ENCODE data around the gene TIMM8B.
"Not testable (repeated sequence)": the region's sequence is repeated elsewhere in the genome, so short reads cannot be mapped to it uniquely, and the experiment has no call there.

Gene TIMM8B

DNA sequence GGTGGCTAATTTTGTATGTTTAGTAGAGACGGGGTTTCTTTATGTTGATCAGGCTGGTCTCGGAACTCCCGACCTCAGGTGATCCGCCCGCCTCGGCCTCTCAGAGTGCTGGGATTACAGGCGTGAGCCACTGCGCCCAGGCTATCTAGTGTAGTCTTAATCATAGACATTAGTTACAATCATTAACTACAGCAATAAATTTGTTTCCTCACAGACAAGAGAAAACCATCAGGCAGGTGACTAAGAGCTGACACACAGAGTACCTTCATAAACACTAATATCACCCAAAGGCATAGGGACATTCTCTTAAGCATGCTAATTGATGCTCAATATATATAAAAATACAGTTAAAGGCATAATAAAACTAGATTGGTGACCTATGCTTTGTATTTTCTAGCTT is 19.5 kb upstream of the TIMM8B start:
- H3K27ac ChIP-seq, result no peak overlapping the region
- ChIA-PET POLR2A (ENCODE audit: low non-redundant PET) (no interaction called here), CTCF (interaction anchor here (0.7 kb wide), 1 partner anchor 756 kb away, joined by 3 read pairs; no protein-coding TSS in a partner anchor)
- peak; percentile 53 for DNase-seq (ENCODE audit: low spot score)
- TF ChIP-seq, protein P1, sequence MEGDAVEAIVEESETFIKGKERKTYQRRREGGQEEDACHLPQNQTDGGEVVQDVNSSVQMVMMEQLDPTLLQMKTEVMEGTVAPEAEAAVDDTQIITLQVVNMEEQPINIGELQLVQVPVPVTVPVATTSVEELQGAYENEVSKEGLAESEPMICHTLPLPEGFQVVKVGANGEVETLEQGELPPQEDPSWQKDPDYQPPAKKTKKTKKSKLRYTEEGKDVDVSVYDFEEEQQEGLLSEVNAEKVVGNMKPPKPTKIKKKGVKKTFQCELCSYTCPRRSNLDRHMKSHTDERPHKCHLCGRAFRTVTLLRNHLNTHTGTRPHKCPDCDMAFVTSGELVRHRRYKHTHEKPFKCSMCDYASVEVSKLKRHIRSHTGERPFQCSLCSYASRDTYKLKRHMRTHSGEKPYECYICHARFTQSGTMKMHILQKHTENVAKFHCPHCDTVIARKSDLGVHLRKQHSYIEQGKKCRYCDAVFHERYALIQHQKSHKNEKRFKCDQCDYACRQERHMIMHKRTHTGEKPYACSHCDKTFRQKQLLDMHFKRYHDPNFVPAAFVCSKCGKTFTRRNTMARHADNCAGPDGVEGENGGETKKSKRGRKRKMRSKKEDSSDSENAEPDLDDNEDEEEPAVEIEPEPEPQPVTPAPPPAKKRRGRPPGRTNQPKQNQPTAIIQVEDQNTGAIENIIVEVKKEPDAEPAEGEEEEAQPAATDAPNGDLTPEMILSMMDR (conservative IDR thresholded peaks at IDR 0.05; ENCODE audit: low read depth), result no peak

GRCh38 chr11:112103446-112103845 is 16.9 kb upstream of the TIMM8B start:
- DNase-seq (ENCODE audit: low spot score), result no peak
- CTCF ChIA-PET, result interaction anchor here (0.7 kb wide), 1 partner anchor 119 kb away, joined by 3 read pairs; no protein-coding TSS in a partner anchor
- H3K27ac ChIP-seq, result no peak overlapping the region
- TF ChIP-seq, protein P1 (conservative IDR thresholded peaks at IDR 0.05; ENCODE audit: low read depth), result no peak
- POLR2A ChIA-PET (ENCODE audit: low non-redundant PET), result no interaction called here

GRCh38 chr11:112100462-112100861 is 13.9 kb upstream of the TIMM8B start:
- CTCF ChIA-PET, result interaction anchor here (0.5 kb wide), 1 partner anchor 180 kb away, joined by 3 read pairs; no protein-coding TSS in a partner anchor

DNA sequence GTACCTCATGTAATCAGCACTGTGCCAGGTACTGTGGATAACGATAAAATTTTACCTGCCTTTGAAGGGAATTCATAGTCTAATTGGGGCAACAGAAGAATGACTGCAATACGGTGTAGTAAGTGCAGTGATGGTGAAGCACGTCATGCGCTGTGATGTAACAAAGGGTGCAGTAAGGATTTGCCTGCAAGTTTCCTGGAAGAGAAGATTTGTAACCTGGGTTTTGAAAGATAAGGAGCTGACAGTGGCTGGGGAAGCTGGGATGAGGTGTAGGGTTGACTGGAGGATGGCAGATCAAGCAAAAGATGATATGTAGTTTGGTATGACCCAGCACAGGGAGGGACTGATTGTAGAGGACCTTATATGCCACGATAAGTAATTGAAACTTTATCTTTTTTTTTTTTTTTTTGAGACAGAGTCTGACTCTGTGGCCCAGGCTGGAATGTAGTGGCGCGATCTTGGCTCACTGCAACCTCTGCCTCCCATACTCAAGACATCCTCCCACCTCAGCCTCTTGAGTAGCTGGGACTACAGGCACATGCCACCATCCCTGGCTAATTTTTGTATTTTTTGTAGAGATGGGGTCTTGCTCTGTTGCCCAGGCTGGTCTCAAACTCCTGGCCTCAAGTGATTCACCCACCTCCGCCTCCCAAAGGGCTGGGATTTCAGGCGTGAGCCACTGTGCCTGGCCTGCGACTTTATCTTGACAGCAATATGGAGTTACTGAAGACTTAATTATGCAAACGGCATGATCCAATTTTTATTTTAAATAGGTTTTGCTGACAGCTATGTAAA is 11.4 kb upstream of the TIMM8B start:
- POLR2A ChIA-PET (ENCODE audit: low non-redundant PET), result no interaction called here
- DNase-seq (ENCODE audit: low spot score), result no peak
- CTCF ChIA-PET, result interaction anchor here (0.9 to 1.1 kb wide), 2 partner anchors 15 to 116 kb away, joined by 3 to 4 read pairs; no protein-coding TSS in a partner anchor
- TF ChIP-seq, protein P1 (conservative IDR thresholded peaks at IDR 0.05; ENCODE audit: low read depth), result no peak
- no peak overlapping the region for H3K27ac ChIP-seq

More at GRCh38 chr11:112100462-112100861, 13.9 kb upstream of the TIMM8B start:
- no peak for DNase-seq (ENCODE audit: low spot score)
- POLR2A ChIA-PET (ENCODE audit: low non-redundant PET), result no interaction called here
- H3K27ac ChIP-seq, result no peak overlapping the region
- TF ChIP-seq, protein P1 (conservative IDR thresholded peaks at IDR 0.05; ENCODE audit: low read depth), result no peak

DNA sequence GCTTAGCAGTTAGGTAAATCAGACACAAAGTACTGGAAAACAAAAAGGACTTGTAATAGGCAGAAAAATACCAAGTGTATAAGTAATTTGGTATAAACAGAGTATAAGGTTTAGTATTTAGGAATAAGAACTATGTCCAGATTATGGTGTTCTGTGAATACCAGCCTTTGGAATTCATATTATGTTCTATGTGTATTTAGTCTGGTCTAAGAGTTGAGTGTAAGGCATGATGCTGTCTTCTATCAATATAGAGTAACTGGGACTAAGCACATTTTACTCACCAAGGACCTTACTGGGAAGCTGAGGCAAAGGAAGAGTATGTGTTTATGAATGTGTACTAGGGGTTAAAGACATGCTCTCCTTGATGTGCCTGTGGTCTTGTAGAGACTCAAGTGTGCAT is 9.6 kb upstream of the TIMM8B start:
- DNase-seq (ENCODE audit: low spot score), result no peak
- no peak overlapping the region for H3K27ac ChIP-seq
- TF ChIP-seq, protein P1 (conservative IDR thresholded peaks at IDR 0.05; ENCODE audit: low read depth), result no peak
- ChIA-PET CTCF (no interaction called here), POLR2A (ENCODE audit: low non-redundant PET) (no interaction called here)

DNA sequence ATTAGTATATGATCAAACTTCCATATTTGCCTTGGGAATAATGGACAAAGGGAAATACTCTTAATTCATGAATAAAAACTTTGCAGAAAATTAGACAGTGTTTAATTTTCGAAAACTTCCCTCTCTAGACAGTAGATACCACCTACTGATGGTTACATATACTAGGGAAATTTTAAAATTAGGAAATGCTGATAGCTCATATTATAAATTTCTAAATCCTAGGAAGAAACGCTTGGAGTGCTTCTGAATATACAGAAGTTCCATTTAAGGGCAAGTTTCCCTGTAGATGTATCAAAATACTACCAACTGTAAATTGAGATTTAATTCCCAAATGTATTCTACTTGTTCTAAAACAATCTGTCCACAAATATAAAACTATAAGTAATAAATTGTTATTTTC is 8.7 kb upstream of the TIMM8B start:
- POLR2A ChIA-PET (ENCODE audit: low non-redundant PET), result interaction anchor here (0.6 kb wide), 1 partner anchor 1779 kb away, joined by 3 read pairs; no protein-coding TSS in a partner anchor
- DNase-seq (ENCODE audit: low spot score); CTCF ChIA-PET; H3K27ac ChIP-seq: not testable (repeated sequence)

- CTCF ChIA-PET, result interaction anchor here (0.6 kb wide), 1 partner anchor 135 kb away, joined by 4 read pairs; no protein-coding TSS in a partner anchor
- DNase-seq (ENCODE audit: low spot score), result no peak
- POLR2A ChIA-PET (ENCODE audit: low non-redundant PET), result no interaction called here
- H3K27ac ChIP-seq, result peak overlapping the region; percentile 72
- TF ChIP-seq, protein P1 (conservative IDR thresholded peaks at IDR 0.05; ENCODE audit: low read depth), result no peak
These were observed 656 bp upstream of the TIMM8B start for GRCh38 chr11:112087212-112087611.
